ENCODE results near the gene MMGT1. TPM values are rescaled to one million over a fixed set of nuclear protein-coding genes. Genes with fewer than 3 reads are reported as not detected.

Gene MMGT1
- total RNA-seq, 8 experiments from 2014 or later: 17.8 to 30.8 (median 23.3) TPM

Other genes with a start within 250 kb of the MMGT1 start
- gene CT45A3, start 205.8 kb downstream of the MMGT1 start, total RNA-seq: not detected
- gene CT45A5, start 188.5 kb downstream of the MMGT1 start, total RNA-seq: under 1 TPM in 1 of 8 experiments, not detected in 7; 0.24 TPM
- gene CT45A6, start 171.2 kb downstream of the MMGT1 start, total RNA-seq: not detected
- gene CT45A2, start 154.0 kb downstream of the MMGT1 start, total RNA-seq: not detected
- not detected for gene CT45A7, start 136.7 kb downstream of the MMGT1 start, total RNA-seq
- not detected for gene CT45A8, start 119.5 kb downstream of the MMGT1 start, total RNA-seq
- not detected for gene CT45A9, start 102.2 kb downstream of the MMGT1 start, total RNA-seq
- not detected for gene CT45A10, start 80.5 kb downstream of the MMGT1 start, total RNA-seq
- not detected for gene SAGE1, start 80.3 kb downstream of the MMGT1 start, total RNA-seq
- gene SLC9A6, start 11.4 kb upstream of the MMGT1 start, total RNA-seq: 10 to 100 TPM; 12.0 to 37.0 (median 31.1) TPM
- 100 to 1,000 TPM in 1 of 8 experiments, 10 to 100 TPM in 5, 1 to 10 TPM in 2; 1.7 to 379 (median 62.3) TPM for gene FHL1, start 173.5 kb upstream of the MMGT1 start, total RNA-seq

Data from motor neuron (in vitro differentiated cells).